Measurements from ENCODE around the gene ENO2.
"Not testable (repeated sequence)": the region's sequence is repeated elsewhere in the genome, so short reads cannot be mapped to it uniquely, and the experiment has no call there.

Gene ENO2

DNA sequence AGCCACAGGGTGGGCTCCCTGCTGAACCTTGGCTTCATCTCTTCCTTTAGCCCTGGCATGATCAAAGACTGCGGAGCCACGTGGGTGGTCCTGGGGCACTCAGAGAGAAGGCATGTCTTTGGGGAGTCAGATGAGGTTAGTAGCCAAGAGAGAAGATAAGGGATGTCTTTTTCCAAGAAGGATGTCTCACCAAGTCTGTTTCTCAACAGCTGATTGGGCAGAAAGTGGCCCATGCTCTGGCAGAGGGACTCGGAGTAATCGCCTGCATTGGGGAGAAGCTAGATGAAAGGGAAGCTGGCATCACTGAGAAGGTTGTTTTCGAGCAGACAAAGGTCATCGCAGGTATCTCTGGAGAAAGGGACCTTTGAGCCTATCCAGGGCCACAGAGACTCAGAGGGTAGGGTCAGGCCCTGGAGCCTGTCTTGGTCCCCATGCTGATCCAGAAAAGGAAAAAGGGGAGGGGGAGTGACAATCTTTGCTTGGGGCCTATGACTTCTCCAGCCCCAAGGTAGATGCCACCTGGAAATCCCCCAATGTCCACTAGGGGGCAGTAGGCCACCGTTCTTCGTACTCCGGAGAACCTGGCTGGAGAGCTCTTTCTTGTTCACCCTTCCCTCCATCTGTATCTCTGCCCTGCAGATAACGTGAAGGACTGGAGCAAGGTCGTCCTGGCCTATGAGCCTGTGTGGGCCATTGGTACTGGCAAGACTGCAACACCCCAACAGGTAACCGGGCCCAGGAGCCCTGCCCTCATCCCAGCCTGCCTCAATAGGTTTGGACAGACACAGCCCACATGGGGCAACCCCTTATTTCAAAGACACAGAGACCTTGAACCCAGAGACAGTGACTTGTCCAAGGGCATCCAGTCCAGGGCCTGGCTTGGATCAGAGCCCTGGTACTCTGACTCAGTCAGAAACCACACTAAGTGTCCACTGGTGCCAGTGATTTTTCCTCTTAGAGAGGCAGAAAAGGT, 45.0 kb upstream of the ENO2 start:
- TF ChIP-seq, protein P1, sequence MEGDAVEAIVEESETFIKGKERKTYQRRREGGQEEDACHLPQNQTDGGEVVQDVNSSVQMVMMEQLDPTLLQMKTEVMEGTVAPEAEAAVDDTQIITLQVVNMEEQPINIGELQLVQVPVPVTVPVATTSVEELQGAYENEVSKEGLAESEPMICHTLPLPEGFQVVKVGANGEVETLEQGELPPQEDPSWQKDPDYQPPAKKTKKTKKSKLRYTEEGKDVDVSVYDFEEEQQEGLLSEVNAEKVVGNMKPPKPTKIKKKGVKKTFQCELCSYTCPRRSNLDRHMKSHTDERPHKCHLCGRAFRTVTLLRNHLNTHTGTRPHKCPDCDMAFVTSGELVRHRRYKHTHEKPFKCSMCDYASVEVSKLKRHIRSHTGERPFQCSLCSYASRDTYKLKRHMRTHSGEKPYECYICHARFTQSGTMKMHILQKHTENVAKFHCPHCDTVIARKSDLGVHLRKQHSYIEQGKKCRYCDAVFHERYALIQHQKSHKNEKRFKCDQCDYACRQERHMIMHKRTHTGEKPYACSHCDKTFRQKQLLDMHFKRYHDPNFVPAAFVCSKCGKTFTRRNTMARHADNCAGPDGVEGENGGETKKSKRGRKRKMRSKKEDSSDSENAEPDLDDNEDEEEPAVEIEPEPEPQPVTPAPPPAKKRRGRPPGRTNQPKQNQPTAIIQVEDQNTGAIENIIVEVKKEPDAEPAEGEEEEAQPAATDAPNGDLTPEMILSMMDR (IDR thresholded peaks at IDR 0.05; ENCODE audit: low read depth, low read length) = peak; percentile 82
- peak; percentile 38 for DNase-seq (ENCODE audit: extremely low read depth, low read depth)

DNA sequence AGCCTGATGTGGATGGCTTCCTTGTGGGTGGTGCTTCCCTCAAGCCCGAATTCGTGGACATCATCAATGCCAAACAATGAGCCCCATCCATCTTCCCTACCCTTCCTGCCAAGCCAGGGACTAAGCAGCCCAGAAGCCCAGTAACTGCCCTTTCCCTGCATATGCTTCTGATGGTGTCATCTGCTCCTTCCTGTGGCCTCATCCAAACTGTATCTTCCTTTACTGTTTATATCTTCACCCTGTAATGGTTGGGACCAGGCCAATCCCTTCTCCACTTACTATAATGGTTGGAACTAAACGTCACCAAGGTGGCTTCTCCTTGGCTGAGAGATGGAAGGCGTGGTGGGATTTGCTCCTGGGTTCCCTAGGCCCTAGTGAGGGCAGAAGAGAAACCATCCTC, 44.1 kb upstream of the ENO2 start:
- not testable (repeated sequence) for DNase-seq (ENCODE audit: extremely low read depth, low read depth)

DNA sequence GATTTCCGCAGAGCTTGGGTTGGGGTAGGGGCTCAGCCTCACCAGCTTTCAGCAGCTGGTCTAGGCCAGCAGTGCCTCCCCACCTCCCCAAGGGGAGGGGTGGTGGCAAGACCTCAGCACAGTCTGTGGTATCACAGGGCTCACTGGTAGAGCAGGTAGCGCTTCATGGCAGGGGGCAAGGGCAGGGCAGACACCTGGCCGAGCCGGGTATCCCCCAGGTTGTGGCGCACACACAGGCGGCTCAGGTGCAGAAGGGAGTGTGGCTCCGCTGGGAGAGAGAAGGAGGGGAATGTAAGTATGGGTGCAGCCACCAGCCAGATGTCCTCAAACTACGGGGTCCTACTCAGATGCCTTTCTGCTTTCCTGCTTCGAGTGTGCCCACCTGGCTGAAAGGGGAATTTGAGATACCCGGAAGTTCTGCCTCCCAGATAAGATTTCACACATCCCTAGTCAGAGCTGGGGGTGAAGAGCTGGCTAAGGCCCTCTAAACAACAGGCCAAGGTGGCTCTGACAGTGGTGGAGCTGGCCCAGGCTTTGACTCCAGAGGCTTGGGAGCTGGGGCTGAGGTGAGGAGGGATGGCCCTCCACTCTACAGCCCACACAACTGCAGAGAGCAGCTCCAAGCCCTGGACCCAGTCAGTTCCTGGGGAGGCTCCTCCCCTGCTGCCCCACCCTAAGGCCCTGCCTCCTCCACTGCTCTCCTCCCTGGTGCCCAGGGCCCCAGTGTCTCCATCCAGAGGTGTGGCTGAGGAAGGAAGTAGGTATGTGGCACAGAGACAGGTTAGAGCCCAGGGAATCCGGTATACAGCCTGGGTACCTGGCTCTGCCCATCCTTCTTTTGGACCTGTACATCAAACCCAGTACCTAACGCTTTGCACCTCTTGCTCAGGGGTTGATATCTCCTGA, 43.1 kb upstream of the ENO2 start:
- TF ChIP-seq, protein P1 (IDR thresholded peaks at IDR 0.05; ENCODE audit: low read depth, low read length) = no peak
- DNase-seq (ENCODE audit: extremely low read depth, low read depth) = no peak

DNA sequence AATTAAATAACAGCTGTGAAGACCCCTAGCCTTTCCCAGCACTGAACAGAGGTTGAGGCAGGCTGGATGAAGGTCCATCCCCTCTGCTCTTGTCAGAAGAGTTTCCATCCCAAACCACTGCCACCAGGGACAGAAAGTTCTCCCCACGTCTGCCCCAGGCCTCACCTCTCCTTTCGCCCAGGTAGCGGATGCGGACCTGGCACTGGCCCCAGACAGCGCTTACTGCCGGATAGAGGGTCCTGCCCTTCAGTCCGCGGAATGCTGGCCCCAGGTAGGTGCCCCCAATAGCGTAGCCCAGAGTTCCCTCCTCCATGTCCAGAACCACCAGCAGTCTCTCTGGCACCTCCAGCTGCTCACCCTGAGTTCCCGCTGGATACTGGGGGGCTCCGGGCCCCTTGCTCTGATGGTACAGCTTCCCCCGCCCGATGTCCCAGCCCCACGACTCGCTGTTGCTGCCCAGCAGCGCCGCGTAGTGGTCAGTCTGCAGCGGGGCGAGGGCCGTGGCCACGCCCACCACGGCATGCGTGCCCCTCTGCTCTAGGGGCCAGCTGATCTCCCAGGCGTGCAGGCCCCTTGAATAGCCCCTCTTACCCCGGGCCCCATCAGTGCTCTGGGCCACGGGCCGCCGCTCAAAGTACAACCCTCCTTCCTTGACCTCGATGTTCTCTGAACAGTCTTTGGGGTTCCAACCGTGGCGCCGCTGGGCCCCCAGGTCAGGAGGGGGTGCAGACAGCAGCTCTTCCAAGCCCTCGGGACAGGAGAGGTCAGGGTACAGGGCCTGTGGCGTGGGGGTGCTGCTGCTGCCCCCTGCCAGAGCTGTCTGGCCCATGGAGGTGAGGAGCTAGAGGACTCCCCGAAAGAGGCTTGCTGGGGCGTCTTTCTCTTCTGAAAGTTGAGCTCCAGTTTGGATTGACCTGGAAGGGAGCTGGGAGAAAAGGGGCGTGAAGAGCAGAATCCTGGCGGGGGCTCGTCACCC, 42.0 kb upstream of the ENO2 start:
- DNase-seq (ENCODE audit: extremely low read depth, low read depth) = no peak
- TF ChIP-seq, protein P1 (IDR thresholded peaks at IDR 0.05; ENCODE audit: low read depth, low read length) = peak; percentile 98

DNA sequence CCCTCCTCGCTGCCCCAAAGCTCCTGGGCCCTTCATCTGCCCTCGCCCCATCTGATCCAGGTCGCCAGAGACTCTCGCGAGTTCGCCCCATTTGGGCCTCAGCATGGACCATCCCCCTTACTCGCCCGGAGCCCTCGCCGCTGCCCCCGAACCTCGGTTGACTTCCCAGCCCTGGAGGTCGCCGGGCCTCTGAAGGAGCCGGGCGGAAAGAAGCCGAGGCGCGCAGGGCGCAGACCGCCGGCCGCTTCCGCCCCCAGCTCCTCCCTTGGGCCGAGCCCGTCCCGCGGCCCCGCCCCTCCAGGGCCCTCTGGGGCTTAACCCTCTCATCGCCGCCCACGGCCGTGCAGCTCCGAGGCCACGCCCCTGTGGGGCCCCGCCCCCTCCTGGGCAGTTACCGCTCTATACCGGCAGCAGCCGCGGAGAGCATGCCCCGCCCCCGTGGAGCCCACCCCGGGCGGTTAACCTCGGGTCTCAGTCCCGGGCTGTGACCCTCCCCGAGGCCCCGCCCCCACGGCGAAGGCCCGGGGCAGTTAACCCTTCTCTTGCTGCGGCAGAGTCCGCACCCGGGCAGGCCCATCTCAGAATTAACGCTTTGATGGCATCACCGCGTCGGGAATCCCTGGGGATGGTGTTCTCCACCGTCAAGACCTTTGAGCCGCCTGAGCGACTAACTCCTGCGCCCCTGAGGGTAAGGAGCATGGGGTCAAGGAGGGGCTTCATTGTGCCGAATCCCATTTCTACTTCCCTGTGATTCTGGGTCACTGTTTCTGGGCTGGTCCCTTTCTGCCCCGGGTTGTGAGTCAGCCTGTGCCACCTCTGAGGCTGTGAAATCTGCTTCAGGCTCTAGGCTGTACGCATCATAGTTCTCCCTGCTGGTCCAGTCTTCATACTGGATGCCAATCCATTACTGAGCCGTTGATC, 41.0 kb upstream of the ENO2 start, which contains the start of gene SPSB2:
SPSB2 (minus strand) TSS at position 210 of the 921 bp plus-strand sequence. CDS start 402 bp downstream, outside the sequence.
- TF ChIP-seq, protein P1 (IDR thresholded peaks at IDR 0.05; ENCODE audit: low read depth, low read length) = no peak; the same call in 1 of the 2 replicates
- peak; percentile 77 for DNase-seq (ENCODE audit: extremely low read depth, low read depth)

DNA sequence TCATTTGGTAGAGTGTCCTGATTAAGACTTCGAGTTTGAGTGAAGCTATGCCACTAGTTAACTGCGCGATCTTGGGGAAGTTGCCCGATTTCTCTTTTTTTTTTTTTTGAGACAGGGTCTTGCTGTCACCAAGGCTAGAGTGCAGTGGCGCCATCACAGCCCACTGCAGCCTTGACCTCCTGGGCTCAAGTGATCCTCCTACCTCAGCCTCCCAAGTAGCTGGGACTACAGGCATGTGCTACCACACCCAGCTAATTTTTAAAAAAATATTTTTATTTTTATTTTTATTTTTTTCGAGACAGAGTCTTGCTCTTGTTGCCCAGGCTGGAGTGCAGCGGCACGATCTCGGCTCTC, 40.4 kb upstream of the ENO2 start:
- DNase-seq (ENCODE audit: extremely low read depth, low read depth) = not testable (repeated sequence)

DNA sequence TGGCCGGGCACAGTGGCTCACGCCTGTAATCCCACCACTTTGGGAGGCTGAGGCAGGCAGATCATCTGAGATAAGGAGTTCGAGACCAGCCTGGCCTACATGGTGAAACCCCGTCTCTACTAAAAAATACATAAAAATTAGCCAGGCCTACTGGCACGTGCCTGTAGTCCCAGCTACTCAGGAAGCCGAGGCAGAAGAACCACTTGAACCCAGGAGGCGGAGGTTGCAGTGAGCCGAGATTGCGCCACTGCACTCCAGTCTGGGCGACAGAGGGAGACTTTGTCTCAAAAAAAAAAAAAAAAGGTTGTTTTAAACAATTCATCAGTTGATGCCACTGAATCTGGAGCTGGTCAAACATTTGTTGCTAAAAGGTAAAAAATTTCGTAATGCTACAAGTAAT, 34.6 kb upstream of the ENO2 start:
- not testable (repeated sequence) for DNase-seq (ENCODE audit: extremely low read depth, low read depth)

Data from AG09319 (cell line).